Natural killer cell (primary cell): ENCODE measurements around the gene RYR2. TPM values are rescaled to one million over a fixed set of nuclear protein-coding genes. Genes with fewer than 3 reads are reported as not detected.

Experiments used
- ATAC-seq, 3 donors: fragments of 150-1000 bp in 2 of 3; fragments of 200-7000 bp in 1 of 3; cut with Tn5 transposase; 1 replicate in 1 of 3; 2 replicates in 2 of 3; pipeline ENCODE4 v1.10.0; 2021; ENCODE audit warnings: mild to moderate bottlenecking in 2 of 3, moderate library complexity in 2 of 3
- DNase-seq, 2 donors: peaks; one replicate each; pipeline versions ENCODE4 v3.0.0 to v3.0.0-alpha.2; 2013 to 2021; ENCODE audit warnings: mixed read lengths in 1 of 2
- H3K27ac ChIP-seq: one replicate; pipeline ENCODE4 v1.5.1; 2013; ENCODE audit warnings: mild to moderate bottlenecking, low read length
- H3K27me3 ChIP-seq: one replicate; pipeline ENCODE4 v1.6.1; 2013; ENCODE audit warnings: low read length; ENCODE audit not compliant: control insufficient read depth, insufficient read depth
- H3K36me3 ChIP-seq: one replicate; pipeline ENCODE4 v1.6.1; 2013; ENCODE audit warnings: low read length; ENCODE audit not compliant: control insufficient read depth, insufficient read depth
- H3K4me1 ChIP-seq: one replicate; pipeline ENCODE4 v1.6.1; 2013; ENCODE audit warnings: low read length; ENCODE audit not compliant: control insufficient read depth, insufficient read depth
- H3K4me3 ChIP-seq: one replicate; pipeline ENCODE4 v1.5.1; 2013; ENCODE audit warnings: low read length
- H3K9me3 ChIP-seq: one replicate; pipeline ENCODE4 v1.6.1; 2013; ENCODE audit warnings: low read length; ENCODE audit not compliant: control insufficient read depth, insufficient read depth
- H3K27ac Mint-ChIP-seq, 2 donors: one replicate each; pipeline ENCODE4 v1.8.0; 2022; ENCODE audit warnings: mild to moderate bottlenecking in 2 of 2, mixed read lengths in 2 of 2, moderate library complexity in 1 of 2
- H3K27me3 Mint-ChIP-seq, 2 donors: one replicate each; pipeline ENCODE4 v1.8.0; 2022; ENCODE audit warnings: low read depth in 2 of 2, mixed read lengths in 2 of 2
- H3K36me3 Mint-ChIP-seq: one replicate; pipeline ENCODE4 v1.8.0; 2022; ENCODE audit warnings: mixed read lengths
- H3K4me1 Mint-ChIP-seq, 2 donors: one replicate each; pipeline ENCODE4 v1.8.0; 2022; ENCODE audit warnings: mixed read lengths in 2 of 2
- H3K4me3 Mint-ChIP-seq: one replicate; pipeline ENCODE4 v1.8.0; 2022; ENCODE audit warnings: mild to moderate bottlenecking, moderate library complexity, mixed read lengths
- H3K9me3 Mint-ChIP-seq, 2 donors: one replicate each; pipeline ENCODE4 v1.8.0; 2022; ENCODE audit warnings: mixed read lengths in 2 of 2
- CTCF ChIP-seq: fragments of 200-600 bp; IDR thresholded peaks from one replicate; pipeline ENCODE4 v1.8.0; 2022; ENCODE audit warnings: antibody characterized with exemption
- WGBS: methylation state at CpG from one replicate; pipeline ENCODE4 v1.1.7; 2013; ENCODE audit warnings: missing lambda C conversion rate; ENCODE audit not compliant: insufficient coverage; 5-methylcytosine and 5-hydroxymethylcytosine counted together
- intact Hi-C: fragments of 100-400 bp; cut with micrococcal nuclease; formaldehyde crosslinking; loops from one replicate; pipeline ENCODE4 v1.14.2; 2022
- total RNA-seq, 4 donors: library from RNA; stranded (reverse); fragments of 120-200 nt in 1 of 4; gene quantifications; one replicate each; pipeline versions ENCODE4 v1.2.3 to v1.2.4, GENCODE V29; 2013 to 2022

The RYR2 gene
- total RNA-seq, 3 donors from 2014 or later (not counting 1 experiment from before 2014, with no cell fraction given), result 0.13 to 1.2 (median 0.38) TPM

GRCh38 chr1:237751090-237751489, 709.1 kb downstream of the RYR2 start:
- H3K4me1 Mint-ChIP-seq, result peaks cover 7 to 12% of the 10 kb centered on the region in 2 donors
- ATAC-seq (no peak), DNase-seq (no peak)
- no peaks in the 10 kb centered on the region for H3K4me1 ChIP-seq
- H3K36me3 ChIP-seq, result no peaks in the 10 kb centered on the region
- H3K27ac ChIP-seq, result no peak overlapping the region
- no peak for TF ChIP-seq CTCF
- WGBS, result 100% methylated on average over 1 of the region's 2 CpGs
- H3K9me3 Mint-ChIP-seq, result peaks cover 0 to 3% of the 10 kb centered on the region in 2 donors
- no peaks in the 10 kb centered on the region for H3K9me3 ChIP-seq
- H3K27me3 Mint-ChIP-seq, result no peaks in the 10 kb centered on the region
- no peak overlapping the region for H3K27ac Mint-ChIP-seq
- H3K4me3 ChIP-seq, result no peak overlapping the region
- intact Hi-C loops, result no loop called here
- H3K36me3 Mint-ChIP-seq, result no peaks in the 10 kb centered on the region
- H3K4me3 Mint-ChIP-seq, result no peak overlapping the region
- H3K27me3 ChIP-seq, result no peaks in the 10 kb centered on the region

- Mint-ChIP-seq H3K4me1 (peaks cover 5 to 7% of the 10 kb centered on the region in 2 donors), H3K9me3 (peaks cover 0 to 3% of the 10 kb centered on the region in 2 donors), H3K27ac (peak overlapping the region; percentile 61 to 63), H3K4me3 (no peak overlapping the region), H3K27me3 (no peaks in the 10 kb centered on the region), H3K36me3 (no peaks in the 10 kb centered on the region)
- Histone ChIP-seq H3K27me3 (no peaks in the 10 kb centered on the region), H3K27ac (no peak overlapping the region), H3K9me3 (no peaks in the 10 kb centered on the region), H3K4me1 (no peaks in the 10 kb centered on the region), H3K36me3 (no peaks in the 10 kb centered on the region), H3K4me3 (no peak overlapping the region)
- ATAC-seq, result peak in 1 of 3 donors; percentile 24
- DNase-seq, result no peak
- TF ChIP-seq CTCF, result no peak
- intact Hi-C loops, result no loop called here
- 86% methylated on average over 3 of the region's 3 CpGs for WGBS
Measured at GRCh38 chr1:237754627-237755026, 712.6 kb downstream of the RYR2 start.

- no peak for TF ChIP-seq CTCF
- Histone ChIP-seq H3K27me3 (no peaks in the 10 kb centered on the region), H3K4me3 (no peak overlapping the region), H3K4me1 (no peaks in the 10 kb centered on the region), H3K27ac (no peak overlapping the region), H3K36me3 (no peaks in the 10 kb centered on the region), H3K9me3 (no peaks in the 10 kb centered on the region)
- no peak overlapping the region for H3K4me3 Mint-ChIP-seq
- peaks cover 0 to 3% of the 10 kb centered on the region in 2 donors for H3K9me3 Mint-ChIP-seq
- ATAC-seq (no peak), DNase-seq (no peak)
- H3K36me3 Mint-ChIP-seq, result no peaks in the 10 kb centered on the region
- WGBS, result 88% methylated on average over 11 of the region's 12 CpGs
- no peak overlapping the region for H3K27ac Mint-ChIP-seq
- no peaks in the 10 kb centered on the region for H3K27me3 Mint-ChIP-seq
- intact Hi-C loops, result no loop called here
- H3K4me1 Mint-ChIP-seq, result peaks cover 5 to 7% of the 10 kb centered on the region in 2 donors
Measured at GRCh38 chr1:237756304-237756967, 714.5 kb downstream of the RYR2 start.

GRCh38 chr1:237759377-237759776, 717.4 kb downstream of the RYR2 start:
- no peaks in the 10 kb centered on the region for H3K4me1 ChIP-seq
- H3K27me3 ChIP-seq, result no peaks in the 10 kb centered on the region
- H3K27ac Mint-ChIP-seq, result no peak overlapping the region
- H3K27me3 Mint-ChIP-seq, result no peaks in the 10 kb centered on the region
- H3K36me3 ChIP-seq, result no peaks in the 10 kb centered on the region
- ATAC-seq, result no peak
- H3K4me1 Mint-ChIP-seq, result peaks cover 5 to 7% of the 10 kb centered on the region in 2 donors
- H3K9me3 Mint-ChIP-seq, result peaks cover 0 to 3% of the 10 kb centered on the region in 2 donors
- no peak overlapping the region for H3K4me3 ChIP-seq
- intact Hi-C loops, result no loop called here
- no peaks in the 10 kb centered on the region for H3K9me3 ChIP-seq
- H3K4me3 Mint-ChIP-seq, result no peak overlapping the region
- no peak overlapping the region for H3K27ac ChIP-seq
- TF ChIP-seq CTCF, result no peak
- WGBS, result 75% methylated on average over 4 of the region's 5 CpGs
- no peaks in the 10 kb centered on the region for H3K36me3 Mint-ChIP-seq
- no peak for DNase-seq
